Duodenal mucosa (tissue), 2 donors: ENCODE results near the gene SH2D3C.

Source experiments
- H3K27ac ChIP-seq: one replicate; pipeline ENCODE4 v1.7.0; 2013; ENCODE audit warnings: low read depth, low read length
- H3K27me3 ChIP-seq, 2 donors: one replicate each; pipeline ENCODE4 v1.7.0; 2013; ENCODE audit warnings: low read length in 2 of 2, control low read depth in 1 of 2; ENCODE audit not compliant: insufficient read depth in 2 of 2, control insufficient read depth in 1 of 2
- H3K36me3 ChIP-seq, 2 donors: one replicate each; pipeline ENCODE4 v1.7.0; 2013; ENCODE audit warnings: low read length in 2 of 2, control low read depth in 1 of 2; ENCODE audit not compliant: insufficient read depth in 2 of 2, control insufficient read depth in 1 of 2
- H3K4me1 ChIP-seq, 2 donors: one replicate each; pipeline ENCODE4 v1.7.0; 2013; ENCODE audit warnings: low read length in 2 of 2, control low read depth in 1 of 2; ENCODE audit not compliant: insufficient read depth in 2 of 2, control insufficient read depth in 1 of 2
- H3K4me3 ChIP-seq, 2 donors: one replicate each; pipeline ENCODE4 v1.7.0; 2013; ENCODE audit warnings: low read length in 2 of 2, low read depth in 1 of 2
- H3K9ac ChIP-seq, 2 donors: one replicate each; pipeline ENCODE4 v1.7.0; 2013; ENCODE audit warnings: low read length in 2 of 2, low read depth in 1 of 2
- H3K9me3 ChIP-seq, 2 donors: one replicate each; pipeline ENCODE4 v1.7.0; 2013; ENCODE audit warnings: low read length in 2 of 2, control low read depth in 1 of 2; ENCODE audit not compliant: control insufficient read depth in 1 of 2

SH2D3C gene

GRCh38 chr9:127778280-127779135, at the start of gene SH2D3C:
SH2D3C (minus strand) TSS chr9:127778666; CDS start chr9:127778627, 39 bp downstream.
- H3K27me3 ChIP-seq = no peaks in the 10 kb centered on the region
- H3K9ac ChIP-seq = peak within 1 kb of the TSS; percentile 43 to 52
- H3K4me1 ChIP-seq = peaks cover 0 to 33% of the 10 kb centered on the region in 2 donors
- H3K36me3 ChIP-seq = no peaks in the 10 kb centered on the region
- H3K9me3 ChIP-seq = no peaks in the 10 kb centered on the region
- peak within 1 kb of the TSS; percentile 77 for H3K27ac ChIP-seq
- peak within 1 kb of the TSS; percentile 60 to 61 for H3K4me3 ChIP-seq

DNA sequence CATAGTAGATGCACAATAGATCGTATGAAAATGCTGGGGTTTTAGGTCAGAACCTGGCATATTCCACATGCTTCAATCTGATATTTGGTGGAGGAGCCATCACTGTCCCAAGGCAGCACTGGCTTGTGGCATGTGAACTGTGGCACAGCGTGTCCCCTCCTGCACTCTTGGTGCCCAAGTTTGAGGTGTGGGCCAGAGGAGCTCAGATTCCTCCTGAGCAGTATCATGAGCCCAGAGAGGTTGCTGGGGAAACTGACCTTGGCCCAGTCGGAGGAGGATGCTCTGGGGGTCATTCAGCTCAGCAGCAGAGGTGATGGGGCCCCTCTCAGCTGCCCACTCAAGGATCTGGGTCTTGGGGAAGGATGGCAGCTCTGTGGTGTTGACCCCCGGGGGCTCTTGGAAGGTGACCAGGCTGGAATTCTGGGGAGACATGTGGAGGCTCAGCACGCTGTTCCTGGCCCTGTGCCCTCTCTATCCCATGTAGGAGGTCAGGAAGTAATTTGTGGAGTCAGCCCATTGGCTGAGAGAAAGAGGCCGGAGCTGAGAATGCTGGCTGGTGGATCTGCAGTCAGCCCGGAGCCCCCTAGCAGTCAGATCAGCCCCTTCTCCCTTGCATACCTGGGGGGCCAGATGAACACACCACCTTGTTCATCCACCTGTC, 47.9 kb upstream of the SH2D3C start:
- Histone ChIP-seq H3K27me3 (peaks cover 3 to 4% of the 10 kb centered on the region in 2 donors), H3K4me3 (no peak overlapping the region), H3K27ac (no peak overlapping the region), H3K4me1 (peaks cover 7 to 22% of the 10 kb centered on the region in 2 donors), H3K9ac (no peak overlapping the region), H3K9me3 (no peaks in the 10 kb centered on the region), H3K36me3 (peaks cover 0 to 22% of the 10 kb centered on the region in 2 donors)

DNA sequence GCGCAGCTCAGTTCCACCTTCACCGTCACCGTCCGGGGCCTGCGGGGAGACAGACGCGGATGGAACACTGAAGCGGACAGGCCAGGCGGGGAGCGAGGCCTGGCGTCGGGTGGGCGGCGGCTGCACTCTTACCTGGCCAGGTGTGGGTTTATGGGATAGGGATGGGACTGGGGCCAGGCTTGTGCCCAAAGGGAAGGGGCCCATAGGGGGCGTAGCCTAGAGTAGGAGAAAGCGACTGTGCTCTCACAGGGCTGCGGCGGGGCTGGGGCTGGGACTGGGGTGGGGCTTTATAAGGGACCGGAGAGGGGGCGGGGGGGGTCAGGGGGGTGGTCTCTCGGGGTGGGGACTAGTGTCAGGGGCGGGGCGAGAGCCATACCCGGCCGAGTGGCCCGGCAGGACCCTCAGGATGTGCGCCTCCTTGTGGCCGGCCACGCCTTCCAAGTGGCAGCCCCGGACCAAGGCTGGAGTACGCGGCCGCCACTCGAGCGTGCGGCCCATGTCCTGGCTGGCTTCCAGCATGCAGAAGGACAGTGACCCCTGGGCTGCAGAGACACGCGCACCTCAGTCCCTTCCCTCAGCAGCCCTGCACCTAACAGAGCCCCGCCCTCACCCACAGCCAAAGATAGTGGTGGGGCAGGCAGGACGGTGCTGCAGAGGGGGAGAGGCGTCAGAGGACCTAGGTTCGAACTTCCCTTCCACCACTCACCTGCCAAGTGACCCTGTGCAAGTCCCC, 47.0 kb upstream of the SH2D3C start:
- Histone ChIP-seq H3K36me3 (peaks cover 0 to 22% of the 10 kb centered on the region in 2 donors), H3K4me1 (peaks cover 7 to 22% of the 10 kb centered on the region in 2 donors), H3K9ac (no peak overlapping the region), H3K27ac (no peak overlapping the region), H3K27me3 (peaks cover 3 to 4% of the 10 kb centered on the region in 2 donors), H3K4me3 (no peak overlapping the region), H3K9me3 (no peaks in the 10 kb centered on the region)

- Histone ChIP-seq H3K27me3 (peaks cover 3 to 4% of the 10 kb centered on the region in 2 donors), H3K27ac (no peak overlapping the region), H3K36me3 (peaks cover 4 to 41% of the 10 kb centered on the region in 2 donors), H3K9ac (no peak overlapping the region), H3K4me1 (peaks cover 0 to 3% of the 10 kb centered on the region in 2 donors), H3K9me3 (no peaks in the 10 kb centered on the region), H3K4me3 (no peak overlapping the region)
Measured at GRCh38 chr9:127822108-127822507, 43.6 kb upstream of the SH2D3C start.

GRCh38 chr9:127818574-127818973, 40.1 kb upstream of the SH2D3C start:
- Histone ChIP-seq H3K27me3 (no peaks in the 10 kb centered on the region), H3K4me1 (no peaks in the 10 kb centered on the region), H3K9me3 (no peaks in the 10 kb centered on the region), H3K36me3 (peaks cover 8 to 50% of the 10 kb centered on the region in 2 donors), H3K4me3 (no peak overlapping the region), H3K27ac (no peak overlapping the region), H3K9ac (no peak overlapping the region)

DNA sequence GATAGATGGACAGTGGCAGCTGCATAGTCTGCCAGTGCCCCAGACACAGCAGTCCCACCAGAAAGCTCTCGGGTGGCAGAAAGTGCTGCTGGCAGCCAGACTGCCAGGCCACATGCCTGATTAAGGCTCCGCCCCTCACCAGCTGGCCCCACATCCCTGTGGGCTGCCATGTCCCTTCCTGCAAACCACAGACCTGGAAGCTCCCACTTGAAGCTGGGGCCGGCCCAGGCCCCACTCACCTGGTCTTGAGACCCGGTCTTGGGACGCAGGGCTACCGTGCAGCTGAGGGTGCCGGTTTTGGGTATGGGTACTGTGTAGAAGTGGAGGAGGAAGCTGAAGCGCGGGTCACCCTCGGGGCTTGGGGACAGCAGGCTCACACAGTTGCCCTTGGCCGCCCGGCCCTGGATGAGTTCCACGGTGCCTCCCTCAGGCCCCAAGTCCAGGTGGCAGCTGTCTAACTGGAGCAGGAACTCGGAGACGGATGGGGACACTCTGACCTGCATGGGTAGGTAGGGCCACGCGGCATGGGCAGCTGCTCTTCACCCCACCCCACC, 39.5 kb upstream of the SH2D3C start:
- Histone ChIP-seq H3K36me3 (peaks cover 12 to 56% of the 10 kb centered on the region in 2 donors), H3K9me3 (no peaks in the 10 kb centered on the region), H3K27me3 (no peaks in the 10 kb centered on the region), H3K9ac (no peak overlapping the region), H3K4me1 (no peaks in the 10 kb centered on the region), H3K27ac (no peak overlapping the region), H3K4me3 (no peak overlapping the region)

DNA sequence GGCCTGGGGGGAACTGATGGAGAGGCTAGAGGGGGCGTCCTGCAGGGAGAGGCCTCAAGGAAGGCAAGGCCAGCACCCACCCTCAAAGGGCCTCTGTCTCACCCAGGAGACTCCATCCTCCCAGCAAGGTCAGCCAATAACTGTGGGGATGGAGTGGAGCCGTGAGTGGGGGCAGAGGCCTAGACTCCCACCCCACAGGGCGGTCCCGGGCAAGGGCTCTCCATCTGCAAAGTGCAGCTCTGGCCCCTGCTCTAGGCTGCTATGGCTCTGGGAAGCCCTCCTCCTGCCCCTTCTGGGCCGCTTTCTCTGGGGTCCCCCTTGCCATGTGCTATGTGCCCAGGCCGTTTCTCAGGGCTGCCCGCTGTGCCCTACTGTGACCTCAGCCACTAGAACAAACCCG, 38.3 kb upstream of the SH2D3C start:
- H3K27ac ChIP-seq = no peak overlapping the region
- no peaks in the 10 kb centered on the region for H3K27me3 ChIP-seq
- no peak overlapping the region for H3K9ac ChIP-seq
- H3K4me3 ChIP-seq = no peak overlapping the region
- H3K4me1 ChIP-seq = no peaks in the 10 kb centered on the region
- peaks cover 13 to 60% of the 10 kb centered on the region in 2 donors for H3K36me3 ChIP-seq
- H3K9me3 ChIP-seq = no peaks in the 10 kb centered on the region

- H3K36me3 ChIP-seq = peaks cover 13 to 60% of the 10 kb centered on the region in 2 donors
- no peak overlapping the region for H3K27ac ChIP-seq
- H3K9ac ChIP-seq = no peak overlapping the region
- no peaks in the 10 kb centered on the region for H3K9me3 ChIP-seq
- H3K4me1 ChIP-seq = no peaks in the 10 kb centered on the region
- no peak overlapping the region for H3K4me3 ChIP-seq
- H3K27me3 ChIP-seq = no peaks in the 10 kb centered on the region
Measured at GRCh38 chr9:127816362-127816725, 37.9 kb upstream of the SH2D3C start.

- H3K9ac ChIP-seq = no peak overlapping the region
- no peak overlapping the region for H3K27ac ChIP-seq
- H3K36me3 ChIP-seq = peaks cover 13 to 60% of the 10 kb centered on the region in 2 donors
- no peaks in the 10 kb centered on the region for H3K9me3 ChIP-seq
- no peak overlapping the region for H3K4me3 ChIP-seq
- H3K4me1 ChIP-seq = no peaks in the 10 kb centered on the region
- H3K27me3 ChIP-seq = no peaks in the 10 kb centered on the region
Measured at GRCh38 chr9:127815512-127816361, 37.3 kb upstream of the SH2D3C start.
